Measurements from ENCODE around the gene PLK3.
A peak's percentile ranks its signal among the peaks of the same experiment; 100 is the strongest.
"Not testable (repeated sequence)": the region's sequence is repeated elsewhere in the genome, so short reads cannot be mapped to it uniquely, and the experiment has no call there.

The PLK3 gene

GRCh38 chr1:44790968-44791801 lies 9.0 kb upstream of the PLK3 start:
- Histone ChIP-seq H3K4me1 (peaks cover 0 to 7% (median 5%) of the 10 kb centered on the region in 4 donors), H3K9me3 (no peaks in the 10 kb centered on the region), H3K27ac (no peak overlapping the region), H3K4me3 (no peak overlapping the region), H3K36me3 (no peaks in the 10 kb centered on the region), H3K27me3 (no peaks in the 10 kb centered on the region)
- DNase-seq, result no peak
- TF ChIP-seq CTCF (IDR thresholded peaks at IDR 0.05), result no peak
- intact Hi-C loops (cut with DNase I; ENCODE audit: low total_unique reads), result no loop called here

- Histone ChIP-seq H3K4me3 (no peak overlapping the region), H3K4me1 (no peaks in the 10 kb centered on the region), H3K9me3 (no peaks in the 10 kb centered on the region), H3K27ac (no peak overlapping the region), H3K36me3 (no peaks in the 10 kb centered on the region), H3K27me3 (no peaks in the 10 kb centered on the region)
- no peak for TF ChIP-seq CTCF (IDR thresholded peaks at IDR 0.05)
- peak in 1 of 2 donors; percentile 52 for DNase-seq
- intact Hi-C loops (cut with DNase I; ENCODE audit: low total_unique reads), result no loop called here
Measured at GRCh38 chr1:44792736-44793502, 7.3 kb upstream of the PLK3 start.

- H3K36me3 ChIP-seq, result not testable (repeated sequence)
Measured at GRCh38 chr1:44797886-44798285, 2.3 kb upstream of the PLK3 start.

GRCh38 chr1:44798481-44799365 lies 1.5 kb upstream of the PLK3 start:
- Histone ChIP-seq H3K4me3 (no peak overlapping the region), H3K4me1 (peaks cover 0 to 33% (median 28%) of the 10 kb centered on the region in 4 donors), H3K9me3 (no peaks in the 10 kb centered on the region), H3K36me3 (peaks cover under 1 to 16% (median 15%) of the 10 kb centered on the region in 3 donors), H3K27me3 (no peaks in the 10 kb centered on the region), H3K27ac (peak overlapping the region; percentile 94 to 98)
- no peak for TF ChIP-seq CTCF (IDR thresholded peaks at IDR 0.05)
- DNase-seq, result peak; percentile 22 to 69
- intact Hi-C loops (cut with DNase I; ENCODE audit: low total_unique reads), result no loop called here

More at GRCh38 chr1:44797886-44798285, 2.3 kb upstream of the PLK3 start:
- H3K4me3 ChIP-seq; H3K9me3 ChIP-seq; intact Hi-C loops (cut with DNase I; ENCODE audit: low total_unique reads); H3K27me3 ChIP-seq: not testable (repeated sequence)
- Histone ChIP-seq H3K4me1 (peaks cover 0 to 28% (median 21%) of the 10 kb centered on the region in 4 donors), H3K27ac (peak overlapping the region; percentile 94 to 98)
- DNase-seq, result peak; percentile 16 to 37

- Histone ChIP-seq H3K4me3 (peak overlapping the region; percentile 83 to 100), H3K4me1 (peaks cover 3 to 60% (median 45%) of the 10 kb centered on the region in 4 donors)
- intact Hi-C loops (cut with DNase I; ENCODE audit: low total_unique reads), result no loop called here
Measured at GRCh38 chr1:44801491-44802305, 1.5 kb downstream of the PLK3 start.

More at GRCh38 chr1:44801491-44802305, 1.5 kb downstream of the PLK3 start:
- DNase-seq, result peak in 1 of 2 donors; percentile 28
- H3K27ac ChIP-seq, result peak overlapping the region; percentile 94 to 98
- no peaks in the 10 kb centered on the region for H3K9me3 ChIP-seq
- TF ChIP-seq CTCF (IDR thresholded peaks at IDR 0.05), result no peak
- no peaks in the 10 kb centered on the region for H3K27me3 ChIP-seq
- H3K36me3 ChIP-seq, result peaks cover 11 to 44% (median 41%) of the 10 kb centered on the region in 3 donors
